ENCODE data around the gene TRAPPC5. TPM values are rescaled to one million over a fixed set of nuclear protein-coding genes. Genes with fewer than 3 reads are reported as not detected.

Gene TRAPPC5
- total and polyA plus RNA-seq, 10 of the 15 experiments (the other 5 are each of a cell fraction or from before 2014, with no cell fraction given) = 4.2 to 210 (median 89.1) TPM

- 26% methylated on average over 2 of the region's 2 CpGs for WGBS (ENCODE audit: insufficient coverage, insufficient replicate concordance, low lambda C conversion rate, missing lambda C conversion rate)
- POLR2A ChIA-PET = interaction anchor here (0.7 to 1.5 kb wide), 3 partner anchors 13 to 30 kb away, joined by 3 to 7 read pairs (median 3); no protein-coding TSS in a partner anchor
- TF ChIP-seq MAX (IDR thresholded peaks at IDR 0.05; ENCODE audit: low read depth, low read length) (no peak), ZNF217 (IDR thresholded peaks at IDR 0.05) (no peak), E2F8 (IDR thresholded peaks at IDR 0.05; ENCODE audit: low read depth, partially characterized antibody) (no peak), RCOR1 (conservative IDR thresholded peaks at IDR 0.05; ENCODE audit: low read depth, low read length) (no peak), STAT1 (conservative IDR thresholded peaks at IDR 0.05) (no peak), KAT2A (conservative IDR thresholded peaks at IDR 0.05; ENCODE audit: control insufficient read depth, low read depth, low read length) (no peak), TCF3 (IDR thresholded peaks at IDR 0.05; ENCODE audit: borderline replicate concordance, insufficient read depth, low read depth, low read length) (no peak), MEF2B (IDR thresholded peaks at IDR 0.05; ENCODE audit: partially characterized antibody, poor library complexity, severe bottlenecking) (no peak), HDAC6 (IDR thresholded peaks at IDR 0.05; ENCODE audit: unreplicated experiment) (no peak), NFYA (IDR thresholded peaks at IDR 0.05; ENCODE audit: borderline replicate concordance, low read depth, low read length) (no peak), RAD51 (IDR thresholded peaks at IDR 0.05) (no peak), SIN3A (IDR thresholded peaks at IDR 0.05; ENCODE audit: low read depth, low read length) (no peak), RUNX3 (IDR thresholded peaks at IDR 0.05; ENCODE audit: low read length) (no peak), ZNF274 (IDR thresholded peaks at IDR 0.05; ENCODE audit: insufficient read depth, insufficient read length) (no peak), PRDM15 (CRISPR knock-in tag; IDR thresholded peaks at IDR 0.05) (no peak), SMC3 (IDR thresholded peaks at IDR 0.05; ENCODE audit: borderline replicate concordance, low read length) (no peak), BMI1 (IDR thresholded peaks at IDR 0.05; ENCODE audit: borderline replicate concordance) (no peak)
Observed at GRCh38 chr19:7725791-7726190, 45.2 kb downstream of the TRAPPC5 start.

More at GRCh38 chr19:7725791-7726190, 45.2 kb downstream of the TRAPPC5 start:
- ChIA-PET RAD21 (ENCODE audit: unreplicated experiment) (interaction anchor here (2.4 kb wide), 1 partner anchor 20 kb away, joined by 8 read pairs; no protein-coding TSS in a partner anchor), SMC1A (ENCODE audit: uncharacterized antibody, unreplicated experiment) (interaction anchor here (1.1 to 1.6 kb wide), 2 partner anchors 10 to 45 kb away, joined by 3 to 4 read pairs; partner anchors contain the start of gene TRAPPC5), CTCF (interaction anchor here (0.6 to 4.6 kb wide), 4 partner anchors 11 to 74 kb away, joined by 3 to 17 read pairs (median 4); no protein-coding TSS in a partner anchor)
- H3K4me3 ChIP-seq = no peak overlapping the region
- in situ Hi-C loops (cut with MboI) = no loop called here
- peaks cover 4% of the 10 kb centered on the region in 2 experiments; a peak in 2 of 4 replicates for H3K27me3 ChIP-seq (replicated peaks in 1 of 2; ENCODE audit: control insufficient read depth in 2 of 2, insufficient read depth in 2 of 2, low read length in 1 of 2)
- no peaks in the 10 kb centered on the region for H3K36me3 ChIP-seq (ENCODE audit: control insufficient read depth in 2 of 2, insufficient read depth in 2 of 2, low read length in 1 of 2)
- DNase-seq (ENCODE audit: low read depth, low spot score) = no peak
- no peaks in the 10 kb centered on the region; the same call in 2 of the 3 replicates for H3K9me3 ChIP-seq (replicated peaks; ENCODE audit: control insufficient read depth, insufficient read depth, low read length)
- FAIRE-seq = no peak
- H3K9ac ChIP-seq (ENCODE audit: control insufficient read depth, insufficient read depth, low read length) = no peak overlapping the region
- no peak overlapping the region for H3K4me2 ChIP-seq (ENCODE audit: control insufficient read depth, insufficient read depth)
- peaks cover 9% of the 10 kb centered on the region for H3K4me1 ChIP-seq (ENCODE audit: control insufficient read depth, insufficient read depth, low read length)
- ATAC-seq = no peak
- H2AFZ ChIP-seq (ENCODE audit: control insufficient read depth, low read depth, low read length) = no peak overlapping the region
- no peaks in the 10 kb centered on the region for H3K79me2 ChIP-seq (ENCODE audit: control insufficient read depth, insufficient read depth, low read length)
- no peak overlapping the region; the same call in 1 of the 2 replicates for H3K27ac ChIP-seq (ENCODE audit: control insufficient read depth, insufficient read depth)
- H4K20me1 ChIP-seq (ENCODE audit: control insufficient read depth, insufficient read depth) = no peaks in the 10 kb centered on the region
- intact Hi-C loops (cut with micrococcal nuclease; ENCODE audit: unreplicated experiment) = no loop called here
- no TSS peak for BruUV-seq (replicated peaks)

All from GM12878 (cell line).